ENCODE data around the gene NPAS2. TPM values are rescaled to one million over a fixed set of nuclear protein-coding genes. Genes with fewer than 3 reads are reported as not detected.

NPAS2 gene
- total RNA-seq, 2 donors from 2014 or later: 1.1 to 1.6 TPM

DNA sequence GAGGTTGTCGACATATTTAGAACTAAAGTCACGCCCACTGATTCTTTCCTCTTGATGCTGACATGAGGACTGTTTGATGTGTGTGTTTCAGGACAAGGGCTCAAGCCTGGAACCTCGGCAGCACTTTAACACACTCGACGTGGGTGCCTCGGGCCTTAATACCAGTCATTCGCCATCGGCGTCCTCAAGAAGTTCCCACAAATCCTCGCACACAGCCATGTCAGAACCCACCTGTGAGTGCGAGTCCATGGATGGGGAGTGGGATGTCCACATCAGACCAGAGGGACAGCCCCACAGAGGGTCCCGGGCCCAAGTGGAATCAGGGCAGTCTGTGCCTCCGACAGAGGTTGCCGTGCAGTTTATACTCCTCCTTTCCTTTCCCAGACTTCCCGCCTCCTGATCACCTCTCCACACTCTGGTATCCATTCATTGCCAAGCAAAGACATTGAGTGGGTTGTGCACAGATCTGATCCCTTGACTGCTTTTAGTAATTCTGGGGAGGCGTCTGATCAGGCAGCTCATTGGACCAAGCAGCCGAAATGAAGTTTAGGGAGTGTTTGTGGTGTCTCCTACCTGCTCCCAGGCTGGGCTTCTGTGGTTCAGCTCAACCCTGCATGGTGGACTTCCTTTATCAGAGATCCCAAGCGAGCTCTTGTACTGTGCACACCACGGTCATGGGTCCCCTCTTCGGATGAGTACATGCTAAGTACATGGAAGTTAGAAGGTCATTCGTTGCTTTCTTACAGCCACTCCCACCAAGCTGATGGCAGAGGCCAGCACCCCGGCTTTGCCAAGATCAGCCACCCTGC, 155.0 kb downstream of the NPAS2 start:
- TF ChIP-seq, protein P1, sequence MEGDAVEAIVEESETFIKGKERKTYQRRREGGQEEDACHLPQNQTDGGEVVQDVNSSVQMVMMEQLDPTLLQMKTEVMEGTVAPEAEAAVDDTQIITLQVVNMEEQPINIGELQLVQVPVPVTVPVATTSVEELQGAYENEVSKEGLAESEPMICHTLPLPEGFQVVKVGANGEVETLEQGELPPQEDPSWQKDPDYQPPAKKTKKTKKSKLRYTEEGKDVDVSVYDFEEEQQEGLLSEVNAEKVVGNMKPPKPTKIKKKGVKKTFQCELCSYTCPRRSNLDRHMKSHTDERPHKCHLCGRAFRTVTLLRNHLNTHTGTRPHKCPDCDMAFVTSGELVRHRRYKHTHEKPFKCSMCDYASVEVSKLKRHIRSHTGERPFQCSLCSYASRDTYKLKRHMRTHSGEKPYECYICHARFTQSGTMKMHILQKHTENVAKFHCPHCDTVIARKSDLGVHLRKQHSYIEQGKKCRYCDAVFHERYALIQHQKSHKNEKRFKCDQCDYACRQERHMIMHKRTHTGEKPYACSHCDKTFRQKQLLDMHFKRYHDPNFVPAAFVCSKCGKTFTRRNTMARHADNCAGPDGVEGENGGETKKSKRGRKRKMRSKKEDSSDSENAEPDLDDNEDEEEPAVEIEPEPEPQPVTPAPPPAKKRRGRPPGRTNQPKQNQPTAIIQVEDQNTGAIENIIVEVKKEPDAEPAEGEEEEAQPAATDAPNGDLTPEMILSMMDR (conservative IDR thresholded peaks at IDR 0.05): no peak
- Histone ChIP-seq H3K9ac (ENCODE audit: extremely low read depth, low read length, poor library complexity, severe bottlenecking) (no peak overlapping the region), H3K4me3 (ENCODE audit: low read length) (no peak overlapping the region), H3K27ac (ENCODE audit: low read depth, low read length) (no peak overlapping the region), H3K27me3 (ENCODE audit: control insufficient read depth, insufficient read depth, low read length, poor library complexity, severe bottlenecking) (no peaks in the 10 kb centered on the region), H3K36me3 (ENCODE audit: control insufficient read depth, insufficient read depth, low read length) (no peaks in the 10 kb centered on the region), H3K4me1 (ENCODE audit: control insufficient read depth, insufficient read depth, low read length) (no peaks in the 10 kb centered on the region), H3K9me3 (ENCODE audit: control insufficient read depth, low read length) (no peaks in the 10 kb centered on the region)
- no peak overlapping the region for H3K4me3 Mint-ChIP-seq
- DNase-seq: no peak
- H3K27me3 Mint-ChIP-seq (ENCODE audit: insufficient read depth): no peaks in the 10 kb centered on the region
- no peaks in the 10 kb centered on the region for H3K9me3 Mint-ChIP-seq
- 96 to 98% methylated on average over 14 to 22 of the region's 22 CpGs for WGBS, 2 experiments (ENCODE audit: insufficient coverage in 1 of 2, insufficient read length in 1 of 2)
- no peaks in the 10 kb centered on the region for H3K4me1 Mint-ChIP-seq
- H3K27ac Mint-ChIP-seq: no peak overlapping the region
- no peaks in the 10 kb centered on the region for H3K36me3 Mint-ChIP-seq (ENCODE audit: low read depth)

DNA sequence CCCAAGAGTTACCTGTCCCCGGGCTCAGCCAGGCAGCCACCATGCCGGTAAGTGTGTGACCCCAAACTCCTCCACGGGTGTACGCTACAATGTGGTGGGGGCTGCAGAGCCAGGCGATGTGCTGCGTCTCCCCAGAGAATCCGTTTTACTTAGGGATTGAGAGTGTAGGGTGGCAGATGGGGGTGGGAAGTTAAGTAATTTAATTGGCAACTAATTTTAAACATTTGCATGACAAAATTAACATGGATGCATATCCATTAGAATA, 155.5 kb downstream of the NPAS2 start:
- no peaks in the 10 kb centered on the region for H3K36me3 Mint-ChIP-seq (ENCODE audit: low read depth)
- H3K4me3 ChIP-seq (ENCODE audit: low read length): no peak overlapping the region
- TF ChIP-seq, protein P1 (conservative IDR thresholded peaks at IDR 0.05): no peak
- H3K27me3 Mint-ChIP-seq (ENCODE audit: insufficient read depth): no peaks in the 10 kb centered on the region
- H3K27ac ChIP-seq (ENCODE audit: low read depth, low read length): no peak overlapping the region
- no peak for DNase-seq
- H3K27ac Mint-ChIP-seq: no peak overlapping the region
- H3K4me3 Mint-ChIP-seq: no peak overlapping the region
- no peaks in the 10 kb centered on the region for H3K9me3 Mint-ChIP-seq
- H3K4me1 ChIP-seq (ENCODE audit: control insufficient read depth, insufficient read depth, low read length): no peaks in the 10 kb centered on the region
- no peaks in the 10 kb centered on the region for H3K4me1 Mint-ChIP-seq
- H3K9ac ChIP-seq (ENCODE audit: extremely low read depth, low read length, poor library complexity, severe bottlenecking): no peak overlapping the region
- no peaks in the 10 kb centered on the region for H3K27me3 ChIP-seq (ENCODE audit: control insufficient read depth, insufficient read depth, low read length, poor library complexity, severe bottlenecking)
- 94% methylated on average over 7 of the region's 7 CpGs; no CpG with 5 or more reads in 1 of the 2 experiments for WGBS, 2 experiments (ENCODE audit: insufficient coverage in 1 of 2, insufficient read length in 1 of 2)
- H3K9me3 ChIP-seq (ENCODE audit: control insufficient read depth, low read length): no peaks in the 10 kb centered on the region
- no peaks in the 10 kb centered on the region for H3K36me3 ChIP-seq (ENCODE audit: control insufficient read depth, insufficient read depth, low read length)

DNA sequence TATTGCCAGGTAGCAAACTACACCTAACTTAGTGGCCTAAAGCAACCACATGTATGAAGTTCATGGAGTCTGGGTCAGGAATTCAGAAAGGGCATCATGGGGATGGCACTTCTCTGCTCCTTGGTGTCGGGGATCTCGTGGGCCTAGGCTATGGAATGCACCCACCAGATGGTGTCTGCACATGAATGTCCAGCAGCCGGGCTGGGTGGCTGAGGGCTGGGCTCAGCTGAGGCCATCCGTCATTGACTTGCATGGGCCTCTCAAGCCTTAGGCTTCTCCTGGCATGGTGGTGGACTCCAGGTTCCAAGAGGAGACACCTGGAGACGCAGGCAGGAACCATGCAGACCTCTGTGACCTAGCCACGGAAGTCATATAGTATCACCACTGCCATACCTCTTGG, 156.1 kb downstream of the NPAS2 start:
- H3K27me3 ChIP-seq (ENCODE audit: control insufficient read depth, insufficient read depth, low read length, poor library complexity, severe bottlenecking): no peaks in the 10 kb centered on the region
- H3K9me3 ChIP-seq (ENCODE audit: control insufficient read depth, low read length): no peaks in the 10 kb centered on the region
- Mint-ChIP-seq H3K9me3 (no peaks in the 10 kb centered on the region), H3K4me3 (no peak overlapping the region), H3K27me3 (ENCODE audit: insufficient read depth) (no peaks in the 10 kb centered on the region), H3K36me3 (ENCODE audit: low read depth) (no peaks in the 10 kb centered on the region), H3K4me1 (peaks cover 1% of the 10 kb centered on the region), H3K27ac (no peak overlapping the region)
- H3K27ac ChIP-seq (ENCODE audit: low read depth, low read length): no peak overlapping the region
- WGBS, 2 experiments (ENCODE audit: insufficient coverage in 1 of 2, insufficient read length in 1 of 2): 84 to 92% methylated on average over 2 to 6 of the region's 6 CpGs
- no peaks in the 10 kb centered on the region for H3K36me3 ChIP-seq (ENCODE audit: control insufficient read depth, insufficient read depth, low read length)
- DNase-seq: no peak
- no peaks in the 10 kb centered on the region for H3K4me1 ChIP-seq (ENCODE audit: control insufficient read depth, insufficient read depth, low read length)
- H3K9ac ChIP-seq (ENCODE audit: extremely low read depth, low read length, poor library complexity, severe bottlenecking): no peak overlapping the region
- TF ChIP-seq, protein P1 (conservative IDR thresholded peaks at IDR 0.05): no peak
- no peak overlapping the region for H3K4me3 ChIP-seq (ENCODE audit: low read length)
